Activated naive CD8-positive, alpha-beta T cell treated with anti-CD3 and anti-CD28 coated beads, Interleukin-2, amount 10 ng/mL, durations not matched to agents 7 days and 5 days (primary cell): ENCODE data around the gene XKRX. TPM values are rescaled to one million over a fixed set of nuclear protein-coding genes. Genes with fewer than 3 reads are reported as not detected.

ENCODE experiments used
- ATAC-seq: fragments of 150-1000 bp; cut with Tn5 transposase; one replicate; pipeline ENCODE4 v1.10.0; 2021; ENCODE audit warnings: low read depth, moderate library complexity
- POLR2A ChIA-PET: fragments of 350-600 bp; sonication (Branson Sonifier 250); formaldehyde crosslinking; loops from one replicate; lab custom pipeline; 2021; ENCODE audit warnings: antibody characterized with exemption; lab: Charles Lee
- DNase-seq: peaks from one replicate; pipeline ENCODE4 v3.0.0; 2021
- H3K27ac Mint-ChIP-seq: one replicate; pipeline ENCODE4 v1.8.0; 2022; ENCODE audit warnings: mild to moderate bottlenecking, mixed read lengths
- H3K27me3 Mint-ChIP-seq: one replicate; pipeline ENCODE4 v1.8.0; 2022; ENCODE audit warnings: mild to moderate bottlenecking, moderate library complexity, mixed read lengths
- H3K36me3 Mint-ChIP-seq: one replicate; pipeline ENCODE4 v1.8.0; 2021; ENCODE audit warnings: mild to moderate bottlenecking, mixed read lengths
- H3K4me1 Mint-ChIP-seq: one replicate; pipeline ENCODE4 v1.8.0; 2021; ENCODE audit warnings: mixed read lengths
- H3K4me3 Mint-ChIP-seq: one replicate; pipeline ENCODE4 v1.8.0; 2022; ENCODE audit warnings: mild to moderate bottlenecking, moderate library complexity, mixed read lengths
- H3K9me3 Mint-ChIP-seq: one replicate; pipeline ENCODE4 v1.8.0; 2021; ENCODE audit warnings: mixed read lengths
- total RNA-seq, 2 experiments: library from RNA; stranded (reverse); gene quantifications; one replicate each; pipeline ENCODE4 v1.2.3, GENCODE V29; 2021

Gene XKRX
- total RNA-seq, 2 experiments from 2014 or later = 0.14 to 0.23 TPM

DNA sequence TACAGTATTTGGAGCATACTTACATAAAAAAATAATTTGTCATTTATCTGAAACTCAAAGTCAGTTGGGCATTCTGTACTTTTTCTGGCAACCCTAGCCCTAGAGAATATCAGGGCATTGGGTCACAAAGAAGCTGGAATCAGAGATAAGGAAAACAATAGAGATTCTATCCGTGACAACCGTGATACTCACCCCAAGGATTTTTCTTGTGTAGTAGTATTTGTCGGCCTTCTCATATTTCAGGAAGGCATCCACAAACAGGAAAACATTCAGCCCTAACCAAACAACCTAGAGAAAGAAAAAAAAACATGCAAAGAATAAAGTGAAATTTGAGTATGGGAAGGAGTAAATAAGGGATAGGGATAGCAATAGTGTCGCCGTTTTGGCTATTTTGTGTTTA is 58.2 kb downstream of the XKRX start:
- POLR2A ChIA-PET = no interaction called here
- Mint-ChIP-seq H3K36me3 (no peaks in the 10 kb centered on the region), H3K9me3 (no peaks in the 10 kb centered on the region), H3K4me1 (peaks cover 5% of the 10 kb centered on the region), H3K27ac (no peak overlapping the region), H3K27me3 (no peaks in the 10 kb centered on the region), H3K4me3 (no peak overlapping the region)
- no peak for ATAC-seq
- DNase-seq = no peak

DNA sequence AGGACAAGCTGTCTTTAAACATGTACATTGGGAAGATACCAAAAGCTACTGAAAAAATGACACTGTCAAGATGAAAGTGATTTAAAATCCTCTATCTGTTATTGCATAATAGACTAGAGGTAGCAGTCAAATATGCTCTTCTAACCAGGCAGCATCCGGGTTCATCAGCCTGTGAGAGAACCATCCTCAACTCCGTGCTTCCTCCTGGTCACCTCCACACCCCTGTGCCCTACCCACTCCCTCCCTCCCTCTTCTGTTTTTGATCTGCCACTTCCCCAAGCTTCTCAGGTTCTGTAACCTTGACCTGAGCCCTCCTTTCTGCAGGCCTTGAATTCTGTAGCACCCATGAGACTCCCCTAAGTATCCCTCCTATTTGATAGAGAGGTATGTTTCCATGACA is 60.4 kb downstream of the XKRX start:
- POLR2A ChIA-PET = no interaction called here
- Mint-ChIP-seq H3K27me3 (no peaks in the 10 kb centered on the region), H3K4me1 (peaks cover 1% of the 10 kb centered on the region)

DNA sequence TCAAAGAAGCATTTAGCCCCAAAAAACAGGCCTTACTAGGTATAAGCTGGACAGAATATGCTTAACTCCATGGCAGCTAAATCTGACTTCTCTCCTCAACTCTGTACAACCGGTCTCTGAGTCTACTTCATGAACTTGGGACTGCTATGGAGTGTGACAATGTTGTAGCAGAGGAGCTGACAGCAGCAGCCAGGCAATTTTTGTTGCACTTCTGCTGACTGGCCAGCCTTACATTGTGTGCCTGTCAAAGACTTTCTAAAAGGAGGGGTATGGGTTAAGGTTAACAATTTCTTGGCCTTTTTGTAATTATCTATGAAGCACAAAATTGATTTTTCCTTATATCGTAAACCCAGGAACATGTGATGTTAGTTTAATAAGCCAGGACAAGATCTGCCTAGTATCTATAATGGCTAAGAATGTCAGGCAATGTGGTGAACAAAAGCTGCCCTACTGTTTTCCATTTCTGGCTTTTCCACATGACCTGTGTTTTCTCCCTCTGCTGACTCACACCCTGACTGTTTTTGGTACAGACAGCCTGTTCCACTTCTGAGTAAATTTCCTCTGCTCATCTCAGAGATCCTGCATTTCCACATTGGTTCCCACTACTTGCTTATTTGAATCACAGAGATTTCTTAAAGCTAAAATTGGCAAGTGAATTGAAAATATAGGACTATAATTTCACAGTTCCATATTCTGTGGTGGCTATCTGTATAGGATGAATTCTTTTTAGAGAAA is 63.9 kb downstream of the XKRX start:
- ATAC-seq = no peak
- H3K4me1 Mint-ChIP-seq = no peaks in the 10 kb centered on the region
- no peak overlapping the region for H3K27ac Mint-ChIP-seq
- H3K36me3 Mint-ChIP-seq = no peaks in the 10 kb centered on the region
- H3K27me3 Mint-ChIP-seq = no peaks in the 10 kb centered on the region
- POLR2A ChIA-PET = no interaction called here
- no peak overlapping the region for H3K4me3 Mint-ChIP-seq
- DNase-seq = no peak
- no peaks in the 10 kb centered on the region for H3K9me3 Mint-ChIP-seq

More for the DNA sequence above, 60.4 kb downstream of the XKRX start:
- no peak for DNase-seq
- Mint-ChIP-seq H3K9me3 (no peaks in the 10 kb centered on the region), H3K27ac (no peak overlapping the region), H3K4me3 (no peak overlapping the region), H3K36me3 (no peaks in the 10 kb centered on the region)
- ATAC-seq = no peak

Other genes with a start within 250 kb of the XKRX start
- gene SYTL4, start 196.8 kb downstream of the XKRX start, total RNA-seq = not detected
- gene CSTF2, start 108.5 kb downstream of the XKRX start, total RNA-seq = 10 to 100 TPM; 28.1 to 30.7 TPM
- not detected for gene NOX1, start 54.6 kb downstream of the XKRX start, total RNA-seq
- not detected for gene ARL13A, start 40.8 kb upstream of the XKRX start, total RNA-seq
- 10 to 100 TPM; 33.0 to 34.0 TPM for gene TRMT2B, start 123.2 kb upstream of the XKRX start, total RNA-seq
- gene TMEM35A, start 150.0 kb upstream of the XKRX start, total RNA-seq = not detected
- 10 to 100 TPM; 21.4 to 24.6 TPM for gene CENPI, start 169.3 kb upstream of the XKRX start, total RNA-seq